NCI-H1105 (cell line): ENCODE data around the gene ZNRF1.

Experiments used
- DNase-seq: peaks from one replicate; lab custom pipeline; 2025; lab: John Stamatoyannopoulos, UW

Gene ZNRF1

DNA sequence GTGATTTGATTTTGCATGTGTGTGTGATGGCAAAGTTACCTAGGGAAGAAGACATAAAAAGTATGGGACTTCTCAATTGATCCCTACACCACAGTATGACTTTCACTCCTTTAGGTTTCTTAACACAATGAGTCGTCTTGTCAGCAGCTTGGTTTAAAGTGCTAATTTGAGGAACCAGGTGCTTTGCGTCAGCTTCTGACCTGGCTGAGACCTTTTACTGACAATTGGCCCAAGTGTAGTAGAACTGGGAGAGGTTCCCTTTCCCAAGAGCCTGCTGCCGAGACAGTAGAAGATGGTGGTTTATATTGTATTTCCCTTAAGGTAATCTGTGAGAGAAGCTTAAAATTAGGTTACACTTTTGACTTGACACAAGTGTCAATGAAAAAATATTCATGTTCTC lies 62.8 kb downstream of the ZNRF1 start:
- no peak for DNase-seq

DNA sequence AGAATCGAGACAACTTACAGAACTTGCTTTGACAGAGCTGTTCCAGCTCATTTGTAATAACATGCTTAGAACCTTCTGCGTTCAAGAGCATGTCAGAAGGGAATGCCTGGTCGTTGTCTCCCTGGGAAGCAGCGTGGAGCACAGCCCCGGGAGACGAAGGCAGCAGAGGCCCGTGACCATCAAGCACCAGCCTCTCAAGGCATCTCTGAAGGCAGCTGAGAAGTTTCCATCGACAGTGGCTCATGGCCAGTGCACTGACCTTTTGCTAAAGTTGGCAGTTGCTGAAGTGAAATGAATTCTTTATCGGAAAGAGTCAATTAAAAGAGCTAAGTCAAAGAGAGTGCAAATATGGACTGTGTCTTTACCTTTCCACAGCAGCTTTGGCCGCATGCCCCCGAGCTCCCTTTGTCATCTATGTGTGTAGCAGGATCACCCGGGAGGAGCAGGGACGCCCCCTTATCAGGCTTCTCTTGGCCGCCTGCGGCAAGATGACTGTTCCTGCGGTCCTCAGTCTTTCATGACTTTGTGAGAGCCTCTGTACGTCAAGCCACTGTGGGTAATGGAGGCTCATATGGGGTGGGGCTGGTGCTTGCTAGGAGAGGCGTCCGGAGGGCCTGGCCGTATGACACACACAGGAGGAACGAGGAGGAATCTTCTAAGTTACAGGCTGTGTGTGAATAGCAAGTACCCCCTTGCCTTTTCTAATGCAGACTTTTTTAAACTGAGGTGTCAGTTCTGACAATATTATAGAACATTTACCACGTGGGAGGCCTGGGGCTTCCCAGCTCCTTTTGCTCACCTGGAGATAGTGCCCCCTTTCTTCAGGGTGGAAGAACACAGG lies 63.5 kb downstream of the ZNRF1 start:
- no peak for DNase-seq

GRCh38 chr16:75062976-75063346 lies 64.1 kb downstream of the ZNRF1 start:
- DNase-seq, result no peak

DNA sequence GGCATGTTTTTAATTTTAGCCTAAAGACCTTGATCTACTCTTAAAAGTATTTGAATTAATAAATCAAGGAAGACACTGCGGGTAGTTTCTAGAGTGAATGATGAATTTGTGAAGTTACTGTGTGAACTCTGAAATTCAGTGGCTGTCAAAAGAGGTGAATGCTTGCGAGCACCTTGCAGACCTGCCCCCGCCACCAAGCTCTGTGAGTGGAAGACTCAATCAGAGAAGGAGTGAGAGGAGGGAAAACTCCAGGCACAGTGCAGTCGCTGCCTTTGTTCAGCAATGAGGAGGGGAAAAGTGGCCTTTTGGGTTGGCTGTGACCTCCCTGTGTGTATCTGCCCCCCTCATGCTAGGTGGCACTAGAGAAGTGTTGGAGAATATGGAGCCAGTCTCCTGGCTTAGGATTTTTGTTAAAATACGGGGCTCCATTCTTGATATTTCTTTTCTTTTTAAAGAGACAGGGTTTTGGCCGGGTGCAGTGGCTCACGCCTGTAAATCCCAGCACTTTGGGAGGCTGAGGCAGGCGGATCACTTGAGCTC lies 64.8 kb downstream of the ZNRF1 start:
- DNase-seq, result no peak

DNA sequence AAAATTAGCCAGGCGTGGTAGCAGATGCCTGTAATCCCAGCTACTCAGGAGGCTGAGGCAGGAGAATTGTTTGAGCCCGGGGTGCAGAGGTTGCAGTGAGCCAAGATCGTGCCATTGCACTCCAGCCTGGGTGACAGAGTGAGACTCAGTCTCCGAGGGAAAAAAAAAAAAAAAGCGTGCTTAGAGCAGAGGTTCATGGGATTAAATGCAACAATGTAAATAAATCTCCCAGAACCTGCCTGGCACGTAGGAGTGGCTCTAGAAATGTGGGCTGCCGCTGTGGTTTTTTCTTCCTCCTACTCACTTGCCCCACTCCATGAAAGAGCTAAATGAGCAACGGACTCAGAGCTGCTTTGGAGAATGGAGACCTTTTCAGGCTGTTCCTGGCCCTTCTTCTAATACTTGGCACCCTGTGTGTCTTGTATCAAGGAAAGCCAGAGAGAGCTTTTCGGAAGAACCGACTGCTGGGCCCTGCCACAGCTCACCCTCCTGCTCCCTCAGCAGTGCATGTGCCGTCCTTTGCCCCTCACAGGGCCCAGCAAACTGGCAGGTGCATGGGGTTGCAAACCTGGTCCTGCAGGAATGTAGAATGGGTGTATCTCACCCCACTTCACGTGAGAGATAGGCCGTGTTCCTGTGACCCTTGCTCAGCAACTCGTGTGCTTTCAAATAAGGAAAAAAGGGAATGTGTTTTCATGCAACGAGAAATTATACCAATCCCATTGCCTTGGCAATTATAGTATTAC lies 65.8 kb downstream of the ZNRF1 start:
- DNase-seq, result no peak

- no peak for DNase-seq
Observed at GRCh38 chr16:75065149-75065505, 66.3 kb downstream of the ZNRF1 start.

DNA sequence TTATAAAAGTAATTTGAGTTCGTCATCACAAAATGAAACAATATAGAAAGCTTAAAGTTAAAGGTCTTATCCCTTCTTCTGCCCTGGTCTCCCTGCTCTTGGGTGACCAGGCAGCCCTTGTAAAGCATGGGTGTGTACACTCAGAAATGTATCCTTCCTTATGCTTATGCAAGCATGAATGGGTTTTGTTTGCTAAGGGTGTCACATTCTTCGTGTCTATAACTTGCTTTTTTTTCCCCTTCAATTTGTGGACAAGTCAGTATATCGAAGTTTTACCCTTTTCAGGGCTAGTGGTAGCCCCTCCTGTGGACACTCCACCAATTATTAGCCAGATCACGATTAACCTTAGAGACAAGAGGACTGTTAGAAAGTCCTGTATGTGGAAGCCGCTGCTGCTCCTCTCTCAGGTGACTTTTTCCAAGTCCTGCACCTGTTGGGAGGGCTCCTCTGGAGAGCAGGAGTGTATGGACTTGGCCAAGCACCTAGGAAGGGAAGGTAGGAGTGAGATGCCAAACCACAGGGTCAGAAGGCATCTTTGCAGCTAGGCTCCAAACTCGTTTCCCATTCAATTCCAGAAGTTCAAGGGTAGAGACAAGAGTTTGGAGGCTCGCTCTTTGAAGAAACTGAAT lies 66.8 kb downstream of the ZNRF1 start:
- DNase-seq, result no peak

DNA sequence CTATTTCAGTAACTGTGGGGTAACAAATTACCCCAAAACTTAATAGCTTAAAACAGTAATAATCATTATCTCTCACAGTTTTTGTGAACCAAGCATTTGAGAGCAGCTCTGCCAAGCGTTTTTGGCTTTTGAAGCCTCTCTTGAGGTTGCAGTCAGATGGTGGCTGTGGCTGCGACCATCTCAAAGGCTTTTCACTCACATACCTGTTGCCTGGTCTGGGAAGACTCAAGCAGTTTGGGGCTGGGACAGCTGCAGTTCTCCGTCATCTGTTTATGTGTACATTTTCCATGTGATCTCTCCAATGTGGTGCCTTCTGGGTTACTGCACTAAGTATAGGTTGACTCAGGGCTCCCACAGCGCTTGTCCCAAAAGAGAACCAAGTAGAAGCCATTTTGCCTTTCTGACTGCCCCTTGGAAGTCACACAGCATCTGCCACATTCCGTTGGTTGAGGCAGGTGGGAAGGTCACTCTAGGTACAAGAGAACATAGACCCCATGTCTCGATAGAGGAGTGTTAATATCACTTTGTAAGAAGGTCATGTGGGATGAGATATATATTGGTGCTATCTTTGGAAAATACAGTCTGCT lies 68.1 kb downstream of the ZNRF1 start:
- DNase-seq, result no peak

- DNase-seq, result no peak
Observed at GRCh38 chr16:75068085-75069031, 69.5 kb downstream of the ZNRF1 start.

DNA sequence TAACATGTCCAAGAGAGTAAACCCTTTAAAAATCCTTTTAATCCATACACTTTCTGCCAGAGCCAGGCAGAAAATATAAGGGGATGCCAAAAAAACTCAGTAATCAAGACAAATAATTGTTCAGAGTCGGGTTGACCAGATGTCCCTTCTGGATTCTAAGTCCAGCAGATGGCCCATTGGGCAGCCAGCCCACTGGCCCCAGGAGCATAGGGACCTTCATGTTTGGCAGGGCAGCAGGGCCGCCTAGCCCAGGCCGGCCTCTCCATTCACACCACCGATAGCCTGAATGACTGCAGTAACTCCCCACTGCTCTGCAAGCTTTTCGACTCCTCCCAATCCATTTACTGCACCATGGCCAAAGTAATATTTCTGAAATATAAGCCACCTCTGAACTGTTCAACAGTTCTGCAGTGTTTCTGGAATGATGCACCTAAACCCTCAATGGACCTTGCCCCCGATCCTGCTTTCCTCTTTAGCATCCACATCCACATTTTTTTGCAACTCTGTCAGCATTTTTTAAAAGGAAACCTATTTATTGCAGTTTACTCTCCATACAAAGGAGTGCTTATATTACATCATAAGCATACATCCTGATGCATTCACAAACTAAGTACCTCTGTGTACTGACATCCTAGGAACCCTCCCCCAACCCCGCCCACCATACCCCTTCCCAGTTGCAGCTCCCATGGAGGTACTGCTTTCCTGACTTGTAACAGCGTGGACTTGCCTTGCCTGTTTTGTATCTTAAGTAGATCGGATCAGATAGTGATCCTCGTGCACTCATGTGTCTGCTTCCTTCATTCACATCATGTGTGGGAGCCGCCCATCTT lies 71.4 kb downstream of the ZNRF1 start:
- DNase-seq, result no peak

DNA sequence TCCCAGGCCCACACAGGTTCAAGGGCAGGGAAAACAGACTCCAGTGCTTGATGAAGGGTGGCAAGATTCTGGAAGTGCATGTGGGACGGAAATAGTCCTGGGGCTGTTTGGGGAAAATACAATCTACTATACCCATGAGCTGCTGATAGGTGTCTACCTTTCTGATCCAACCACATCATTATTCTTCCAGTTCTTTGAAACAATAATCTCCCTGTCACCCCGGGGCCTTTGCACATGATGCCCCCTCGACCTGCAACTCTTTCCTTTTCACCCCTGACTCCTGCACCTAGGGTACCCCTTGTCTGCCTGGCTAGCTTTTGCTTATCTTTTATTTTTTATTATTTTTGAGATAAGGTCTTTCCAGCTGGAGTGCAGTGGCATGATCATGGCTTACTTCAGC lies 72.8 kb downstream of the ZNRF1 start:
- no peak for DNase-seq

DNA sequence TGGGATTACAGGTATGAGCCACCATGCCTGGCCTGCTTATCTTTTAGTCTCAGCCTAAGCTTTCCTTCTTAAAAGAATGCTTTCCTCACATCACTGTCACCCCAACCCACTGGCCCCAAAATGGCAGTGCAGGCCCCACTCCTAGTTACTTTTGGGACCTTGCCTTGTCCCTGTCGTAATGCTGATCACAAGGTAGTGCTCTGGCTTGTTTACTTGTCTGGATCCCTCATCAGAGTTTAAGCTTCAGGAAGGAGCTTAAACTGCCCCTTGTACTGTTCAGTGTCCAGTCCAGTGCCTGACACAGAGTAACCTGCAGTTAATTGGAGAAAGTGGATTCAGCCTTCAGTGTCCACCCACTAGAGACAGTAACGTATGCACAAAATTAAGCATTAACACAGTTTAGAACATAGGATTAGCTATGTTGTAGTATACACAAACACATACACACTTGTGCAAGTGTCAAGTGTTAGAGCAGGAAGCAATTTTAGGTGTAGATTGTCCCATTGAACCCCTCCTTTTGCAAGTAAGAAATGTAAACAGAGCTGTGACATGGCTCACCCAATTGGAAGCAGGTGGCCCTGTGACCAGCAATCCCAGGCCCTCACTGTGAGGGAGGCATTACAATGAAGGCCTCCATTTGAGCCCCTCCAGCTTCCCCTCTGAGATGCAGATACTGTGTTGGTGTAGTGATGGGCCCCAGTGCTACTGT lies 73.6 kb downstream of the ZNRF1 start:
- no peak for DNase-seq

GRCh38 chr16:75073545-75074303 lies 74.9 kb downstream of the ZNRF1 start:
- DNase-seq, result no peak

DNA sequence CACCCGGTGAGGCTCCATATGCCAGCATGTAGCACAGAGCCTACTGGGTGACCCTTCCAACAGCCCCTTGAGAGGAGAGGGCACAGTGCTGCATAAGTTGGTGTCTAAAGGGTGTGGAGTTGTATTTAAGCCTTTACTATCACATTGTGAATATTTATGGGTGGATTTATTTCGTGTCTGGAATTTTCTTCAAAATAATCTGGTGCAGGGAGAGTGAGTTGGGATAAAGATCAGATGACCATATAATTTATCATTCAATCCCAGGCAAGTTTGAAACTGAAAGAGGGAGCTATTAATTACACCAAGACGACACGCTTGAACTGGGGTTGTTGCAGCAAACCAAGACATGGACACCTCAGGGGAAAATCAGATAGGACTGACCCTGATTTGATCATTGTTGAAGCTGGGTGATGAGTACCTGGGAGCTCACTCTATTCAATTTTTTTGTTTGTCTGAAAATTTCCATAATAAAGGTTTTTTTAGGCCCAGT lies 75.5 kb downstream of the ZNRF1 start:
- no peak for DNase-seq

DNA sequence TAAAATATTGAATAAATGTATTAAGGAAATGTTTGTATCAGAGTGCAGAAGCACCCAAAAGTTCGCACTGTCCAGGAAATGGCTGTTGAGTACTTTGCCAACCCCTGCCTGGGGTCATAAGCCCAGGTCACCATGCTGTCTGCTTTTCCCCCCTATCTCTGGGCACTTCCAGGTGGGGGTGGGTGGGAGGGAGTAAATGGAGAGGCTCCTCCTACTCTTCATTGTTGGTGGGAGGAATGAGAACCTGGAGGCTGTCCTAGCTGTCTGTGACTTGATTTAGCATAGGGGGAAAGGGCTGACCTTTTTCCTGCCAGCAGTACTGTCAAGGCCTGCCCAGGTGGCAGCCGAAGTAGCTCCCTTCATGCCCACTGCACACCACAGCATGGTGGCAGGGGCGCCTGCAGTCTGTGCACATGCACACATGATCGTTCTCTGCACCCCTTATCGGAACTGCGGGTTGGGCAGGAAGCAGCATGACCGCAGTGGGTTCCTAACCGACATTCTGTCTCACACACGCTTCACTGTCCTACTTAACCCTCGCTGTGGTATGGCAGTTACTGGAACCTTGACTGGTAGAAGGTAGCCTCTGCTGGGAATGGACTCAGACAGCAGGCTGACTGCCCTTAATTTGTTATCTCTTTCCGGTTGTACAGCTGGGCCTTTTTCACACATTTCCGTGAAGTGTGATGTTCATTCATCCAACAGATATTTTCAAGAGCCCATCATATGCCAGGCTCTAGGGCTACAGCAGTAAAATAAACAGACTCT lies 76.3 kb downstream of the ZNRF1 start:
- DNase-seq, result no peak

GRCh38 chr16:75075688-75076268 lies 77.0 kb downstream of the ZNRF1 start:
- DNase-seq, result no peak

GRCh38 chr16:75078886-75079285 lies 80.1 kb downstream of the ZNRF1 start:
- DNase-seq, result no peak
